Testis (tissue), 3 donors: ENCODE measurements around the gene NRN1. TPM values are rescaled to one million over a fixed set of nuclear protein-coding genes. Genes with fewer than 3 reads are reported as not detected.

ENCODE experiments used
- DNase-seq: peaks from one replicate; pipeline ENCODE4 v3.0.0-alpha.2; 2019
- H3K27ac ChIP-seq, 2 donors: fragments of 200-600 bp; sonication (generic); one replicate each; pipeline ENCODE4 v1.5.1; 2019
- H3K27me3 ChIP-seq: fragments of 200-600 bp; sonication (generic); one replicate; pipeline ENCODE4 v1.5.1; 2019
- H3K36me3 ChIP-seq: fragments of 200-600 bp; sonication (generic); one replicate; pipeline ENCODE4 v1.5.1; 2017; ENCODE audit warnings: low read depth; ENCODE audit errors: missing control alignments
- H3K4me1 ChIP-seq: fragments of 200-600 bp; sonication (generic); one replicate; pipeline ENCODE4 v1.5.1; 2019
- H3K4me3 ChIP-seq, 2 donors: fragments of 200-600 bp; sonication (generic); one replicate each; pipeline ENCODE4 v1.5.1; 2017 to 2019
- H3K9me3 ChIP-seq: fragments of 200-600 bp; sonication (generic); one replicate; pipeline ENCODE4 v1.5.1; 2017
- POLR2A ChIP-seq: fragments of 450-650 bp; IDR thresholded peaks from one replicate; pipeline ENCODE4 v1.6.1; 2017; ENCODE audit warnings: antibody characterized with exemption, mild to moderate bottlenecking, moderate library complexity
- WGBS, 2 donors: methylation state at CpG; one replicate each; pipeline ENCODE4 v1.1.5; 2018; 5-methylcytosine and 5-hydroxymethylcytosine counted together
- intact Hi-C: fragments of 100-400 bp; cut with DNase I; formaldehyde crosslinking; loops from one replicate; pipeline ENCODE4 v1.15.1; 2023; ENCODE audit warnings: low total_unique reads
- polyA plus RNA-seq: library from polyadenylated mRNA; stranded (reverse); fragments of 350-450 nt; fragmentation: Illumina TruSeq; extraction: RNeasy Lipid Tissue Mini Kit (QIAGEN cat#74804); gene quantifications from one replicate; pipeline ENCODE4 v1.2.3, GENCODE V29; 2014; ENCODE audit warnings: low read depth, low replicate concordance; ENCODE audit not compliant: insufficient read depth
- total RNA-seq, 2 donors: library from RNA; depleted of rRNA; stranded (reverse); fragments of >200 nt; gene quantifications; one replicate each; pipeline ENCODE4 v1.2.3, GENCODE V29; 2016
- TF ChIP-seq, protein P1 (sequence below), 3 experiments: fragments of 450-650 bp in 2 of 3; fragments of 200-600 bp in 1 of 3; sonication (generic) in 1 of 3; IDR thresholded peaks; one replicate each; pipeline ENCODE4 v1.5.1; 2016 to 2019; ENCODE audit warnings: antibody characterized with exemption in 3 of 3, mild to moderate bottlenecking in 2 of 3, moderate library complexity in 1 of 3

NRN1 gene
- total and polyA plus RNA-seq, 3 donors from 2014 or later = 0.31 to 5.7 (median 1.3) TPM

DNA sequence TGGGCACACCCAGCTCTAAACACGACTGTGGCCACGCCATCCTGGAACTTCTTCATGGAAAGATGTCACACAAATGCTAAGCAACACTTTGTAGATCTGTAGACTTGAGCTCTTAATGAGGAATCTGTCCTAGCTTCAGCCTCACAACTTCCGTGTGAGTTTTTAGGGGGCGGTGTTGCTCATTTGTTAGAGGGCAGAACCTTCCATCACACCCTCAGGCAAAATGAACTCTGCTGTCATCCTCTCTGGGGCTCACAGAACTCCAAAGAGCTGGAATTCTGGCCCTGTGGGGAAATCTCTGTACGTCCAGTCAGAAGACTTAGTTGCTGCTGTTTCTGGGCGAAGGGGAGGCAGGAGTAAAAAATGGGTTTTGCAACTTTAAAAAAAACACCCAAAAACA, 49.8 kb downstream of the NRN1 start:
- DNase-seq = no peak
- TF ChIP-seq, protein P1, sequence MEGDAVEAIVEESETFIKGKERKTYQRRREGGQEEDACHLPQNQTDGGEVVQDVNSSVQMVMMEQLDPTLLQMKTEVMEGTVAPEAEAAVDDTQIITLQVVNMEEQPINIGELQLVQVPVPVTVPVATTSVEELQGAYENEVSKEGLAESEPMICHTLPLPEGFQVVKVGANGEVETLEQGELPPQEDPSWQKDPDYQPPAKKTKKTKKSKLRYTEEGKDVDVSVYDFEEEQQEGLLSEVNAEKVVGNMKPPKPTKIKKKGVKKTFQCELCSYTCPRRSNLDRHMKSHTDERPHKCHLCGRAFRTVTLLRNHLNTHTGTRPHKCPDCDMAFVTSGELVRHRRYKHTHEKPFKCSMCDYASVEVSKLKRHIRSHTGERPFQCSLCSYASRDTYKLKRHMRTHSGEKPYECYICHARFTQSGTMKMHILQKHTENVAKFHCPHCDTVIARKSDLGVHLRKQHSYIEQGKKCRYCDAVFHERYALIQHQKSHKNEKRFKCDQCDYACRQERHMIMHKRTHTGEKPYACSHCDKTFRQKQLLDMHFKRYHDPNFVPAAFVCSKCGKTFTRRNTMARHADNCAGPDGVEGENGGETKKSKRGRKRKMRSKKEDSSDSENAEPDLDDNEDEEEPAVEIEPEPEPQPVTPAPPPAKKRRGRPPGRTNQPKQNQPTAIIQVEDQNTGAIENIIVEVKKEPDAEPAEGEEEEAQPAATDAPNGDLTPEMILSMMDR (IDR thresholded peaks at IDR 0.05) = no peak
- no peak for TF ChIP-seq POLR2A

DNA sequence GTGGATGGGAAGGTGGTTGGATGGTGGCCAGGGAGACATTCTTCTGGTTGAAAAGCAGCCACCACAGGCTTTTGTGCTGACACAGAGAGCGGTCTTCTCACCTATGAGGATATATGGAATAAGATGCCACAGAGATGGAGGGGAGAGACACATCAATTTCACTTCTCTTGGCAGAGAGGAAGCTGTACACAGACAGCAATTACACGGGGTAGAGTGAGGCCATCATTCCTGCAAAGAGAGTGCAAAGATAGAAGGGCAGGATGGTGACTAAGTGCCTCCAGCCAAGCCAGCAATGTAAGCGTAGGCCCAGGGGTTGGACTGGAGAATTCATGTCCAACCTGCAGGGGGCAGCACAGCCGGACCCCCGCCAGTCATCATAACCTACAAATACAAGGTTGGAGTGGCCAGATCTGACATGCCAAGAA, 56.4 kb downstream of the NRN1 start:
- TF ChIP-seq POLR2A = no peak
- TF ChIP-seq, protein P1 (IDR thresholded peaks at IDR 0.05) = peak in 1 of 3 experiments; percentile 11
- intact Hi-C loops = no loop called here
- Histone ChIP-seq H3K4me3 (no peak overlapping the region), H3K9me3 (no peaks in the 10 kb centered on the region), H3K27me3 (no peaks in the 10 kb centered on the region), H3K36me3 (no peaks in the 10 kb centered on the region), H3K4me1 (no peaks in the 10 kb centered on the region), H3K27ac (no peak overlapping the region)
- peak; percentile 21 for DNase-seq
- 61 to 70% methylated on average over 5 of the region's 5 CpGs for WGBS, 2 donors

More for the DNA sequence above, 49.8 kb downstream of the NRN1 start:
- intact Hi-C loops = no loop called here
- WGBS, 2 donors = 60 to 73% methylated on average over 6 of the region's 6 CpGs
- Histone ChIP-seq H3K36me3 (no peaks in the 10 kb centered on the region), H3K27ac (no peak overlapping the region), H3K27me3 (no peaks in the 10 kb centered on the region), H3K4me3 (no peak overlapping the region), H3K4me1 (no peaks in the 10 kb centered on the region), H3K9me3 (no peaks in the 10 kb centered on the region)
